Activated naive CD4-positive, alpha-beta T cell treated with Interleukin-2 at 50 U/mL for 16 hours (primary cell): ENCODE results near the gene OSBPL6.

Source experiments
- DNase-seq: peaks from one replicate; pipeline ENCODE4 v3.0.0-alpha.2; 2020

OSBPL6 gene

GRCh38 chr2:178199334-178199733, 5.0 kb downstream of the OSBPL6 start:
- DNase-seq: no peak

GRCh38 chr2:178200331-178200730, 6.0 kb downstream of the OSBPL6 start:
- DNase-seq: no peak

- DNase-seq: no peak
These were observed 8.6 kb downstream of the OSBPL6 start for GRCh38 chr2:178202927-178203326.

- DNase-seq: no peak
These were observed 10.7 kb downstream of the OSBPL6 start for GRCh38 chr2:178204977-178205376.

- no peak for DNase-seq
These were observed 11.7 kb downstream of the OSBPL6 start for GRCh38 chr2:178205853-178206521.

GRCh38 chr2:178208336-178208735, 14.0 kb downstream of the OSBPL6 start:
- no peak for DNase-seq

GRCh38 chr2:178208817-178209216, 14.5 kb downstream of the OSBPL6 start:
- no peak for DNase-seq

- no peak for DNase-seq
These were observed 17.1 kb downstream of the OSBPL6 start for GRCh38 chr2:178211460-178211859.

- DNase-seq: no peak
These were observed 17.6 kb downstream of the OSBPL6 start for GRCh38 chr2:178211943-178212342.

- no peak for DNase-seq
These were observed 19.7 kb downstream of the OSBPL6 start for GRCh38 chr2:178213991-178214390.

- DNase-seq: no peak
These were observed 24.9 kb downstream of the OSBPL6 start for GRCh38 chr2:178219247-178219646.

GRCh38 chr2:178220814-178221213, 26.5 kb downstream of the OSBPL6 start:
- no peak for DNase-seq

GRCh38 chr2:178221556-178221955, 27.2 kb downstream of the OSBPL6 start:
- DNase-seq: no peak

- no peak for DNase-seq
These were observed 29.5 kb downstream of the OSBPL6 start for GRCh38 chr2:178223806-178224205.

GRCh38 chr2:178225006-178225805, 30.9 kb downstream of the OSBPL6 start:
- no peak for DNase-seq

GRCh38 chr2:178227187-178227586, 32.9 kb downstream of the OSBPL6 start:
- no peak for DNase-seq

GRCh38 chr2:178229927-178230326, 35.6 kb downstream of the OSBPL6 start:
- no peak for DNase-seq

- DNase-seq: no peak
These were observed 36.1 kb downstream of the OSBPL6 start for GRCh38 chr2:178230396-178230795.

- no peak for DNase-seq
These were observed 39.1 kb downstream of the OSBPL6 start for GRCh38 chr2:178233428-178233827.

GRCh38 chr2:178234648-178235047, 40.3 kb downstream of the OSBPL6 start:
- no peak for DNase-seq

- no peak for DNase-seq
These were observed 43.3 kb downstream of the OSBPL6 start for GRCh38 chr2:178237488-178238153.

- no peak for DNase-seq
These were observed 43.8 kb downstream of the OSBPL6 start for GRCh38 chr2:178238154-178238521.

GRCh38 chr2:178238750-178239149, 44.4 kb downstream of the OSBPL6 start:
- DNase-seq: no peak
